Colonic mucosa (tissue), 4 donors: Measurements from ENCODE around the gene GBA2. TPM values are rescaled to one million over a fixed set of nuclear protein-coding genes. Genes with fewer than 3 reads are reported as not detected.

Experiments
- DNase-seq: peaks from one replicate; pipeline ENCODE4 v3.0.0-alpha.2; 2020
- H3K27ac ChIP-seq: fragments of 200-600 bp; one replicate; pipeline ENCODE4 v1.8.0; 2021
- H3K27me3 ChIP-seq: fragments of 200-600 bp; one replicate; pipeline ENCODE4 v1.8.0; 2021
- H3K36me3 ChIP-seq: fragments of 200-600 bp; one replicate; pipeline ENCODE4 v1.8.0; 2021
- H3K4me1 ChIP-seq: fragments of 200-600 bp; one replicate; pipeline ENCODE4 v1.8.0; 2021; ENCODE audit warnings: mild to moderate bottlenecking
- H3K4me3 ChIP-seq: fragments of 200-600 bp; one replicate; pipeline ENCODE4 v1.8.0; 2021
- H3K9ac ChIP-seq, 2 donors: one replicate each; pipeline ENCODE4 v1.7.0; 2013; ENCODE audit warnings: control low read depth in 2 of 2, low read depth in 2 of 2, low read length in 2 of 2
- H3K9me3 ChIP-seq: fragments of 200-600 bp; one replicate; pipeline ENCODE4 v1.8.0; 2021
- intact Hi-C: fragments of 100-400 bp; cut with DNase I; formaldehyde crosslinking; loops from one replicate; pipeline ENCODE4 v1.14.1; 2022
- total RNA-seq, 2 donors: library from RNA; stranded (reverse); fragmentation: NEBNext Ultra II Directional in 1 of 2; extraction: Animal tissue kit (Norgen Biotek cat#: 25700) in 1 of 2; gene quantifications; one replicate each; pipeline ENCODE4 v1.2.1, GENCODE V29; 2021
- TF ChIP-seq, protein P1 (sequence below): fragments of 200-600 bp; IDR thresholded peaks from one replicate; pipeline ENCODE4 v1.8.0; 2022; ENCODE audit warnings: antibody characterized with exemption, mild to moderate bottlenecking
- donor health status: healthy.
- donor health status: DM: no; HTN: no; CAD: no.
- donor health status: DM: no; HTN: no; CAD: no.

Gene GBA2
- 100 to 1,000 TPM; 127 to 157 TPM for total RNA-seq

DNA sequence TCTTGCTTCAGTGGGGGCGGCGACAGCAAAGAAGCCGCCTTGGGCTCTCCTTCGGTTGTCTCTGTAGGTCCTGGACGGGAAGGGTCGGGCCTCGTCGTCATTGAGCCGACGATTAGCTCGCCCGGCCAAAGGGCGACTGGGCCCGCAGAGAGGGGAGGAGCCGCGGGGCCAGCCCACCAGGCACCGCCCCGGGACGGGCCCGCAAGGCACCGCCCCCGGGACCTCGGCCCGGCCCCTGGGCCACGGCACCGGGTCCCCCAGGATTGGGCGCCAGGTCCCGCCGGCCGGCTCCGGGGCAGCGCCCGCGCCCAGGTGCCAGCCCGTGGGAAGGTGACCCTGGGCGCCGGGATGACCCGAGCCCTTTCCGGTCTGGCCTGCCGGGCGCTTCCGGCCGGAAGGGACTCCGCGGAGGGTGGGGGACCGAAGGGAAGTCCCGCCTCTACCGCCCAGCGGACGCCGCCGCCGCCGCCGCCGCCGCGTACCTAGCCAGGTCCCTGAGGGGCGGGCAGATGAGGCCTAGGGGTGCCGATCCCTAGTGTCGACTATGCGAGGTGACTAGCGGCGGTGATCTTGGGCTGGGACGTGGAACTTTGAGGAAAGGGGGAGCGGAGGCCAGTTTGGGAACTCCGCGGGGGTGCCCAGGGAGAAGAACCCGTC lies at the start of gene GBA2, which contains the start of gene RGP1:
GBA2 (minus strand) TSS at position 371 of the 657 bp plus-strand sequence. CDS start 524 bp downstream, outside the sequence.
RGP1 (plus strand) TSS at position 430 of the 657 bp plus-strand sequence. CDS start 469 bp downstream, outside the sequence.
- Histone ChIP-seq H3K4me3 (peak within 1 kb of the TSS; percentile 67), H3K27me3 (no peaks in the 10 kb centered on the region), H3K9me3 (no peaks in the 10 kb centered on the region), H3K4me1 (peaks cover 12% of the 10 kb centered on the region), H3K36me3 (no peaks in the 10 kb centered on the region), H3K27ac (peak within 1 kb of the TSS; percentile 90), H3K9ac (peak within 1 kb of the TSS; percentile 97 to 99)
- TF ChIP-seq, protein P1, sequence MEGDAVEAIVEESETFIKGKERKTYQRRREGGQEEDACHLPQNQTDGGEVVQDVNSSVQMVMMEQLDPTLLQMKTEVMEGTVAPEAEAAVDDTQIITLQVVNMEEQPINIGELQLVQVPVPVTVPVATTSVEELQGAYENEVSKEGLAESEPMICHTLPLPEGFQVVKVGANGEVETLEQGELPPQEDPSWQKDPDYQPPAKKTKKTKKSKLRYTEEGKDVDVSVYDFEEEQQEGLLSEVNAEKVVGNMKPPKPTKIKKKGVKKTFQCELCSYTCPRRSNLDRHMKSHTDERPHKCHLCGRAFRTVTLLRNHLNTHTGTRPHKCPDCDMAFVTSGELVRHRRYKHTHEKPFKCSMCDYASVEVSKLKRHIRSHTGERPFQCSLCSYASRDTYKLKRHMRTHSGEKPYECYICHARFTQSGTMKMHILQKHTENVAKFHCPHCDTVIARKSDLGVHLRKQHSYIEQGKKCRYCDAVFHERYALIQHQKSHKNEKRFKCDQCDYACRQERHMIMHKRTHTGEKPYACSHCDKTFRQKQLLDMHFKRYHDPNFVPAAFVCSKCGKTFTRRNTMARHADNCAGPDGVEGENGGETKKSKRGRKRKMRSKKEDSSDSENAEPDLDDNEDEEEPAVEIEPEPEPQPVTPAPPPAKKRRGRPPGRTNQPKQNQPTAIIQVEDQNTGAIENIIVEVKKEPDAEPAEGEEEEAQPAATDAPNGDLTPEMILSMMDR: no peak
- intact Hi-C loops: no loop called here
- DNase-seq: peak; percentile 90

DNA sequence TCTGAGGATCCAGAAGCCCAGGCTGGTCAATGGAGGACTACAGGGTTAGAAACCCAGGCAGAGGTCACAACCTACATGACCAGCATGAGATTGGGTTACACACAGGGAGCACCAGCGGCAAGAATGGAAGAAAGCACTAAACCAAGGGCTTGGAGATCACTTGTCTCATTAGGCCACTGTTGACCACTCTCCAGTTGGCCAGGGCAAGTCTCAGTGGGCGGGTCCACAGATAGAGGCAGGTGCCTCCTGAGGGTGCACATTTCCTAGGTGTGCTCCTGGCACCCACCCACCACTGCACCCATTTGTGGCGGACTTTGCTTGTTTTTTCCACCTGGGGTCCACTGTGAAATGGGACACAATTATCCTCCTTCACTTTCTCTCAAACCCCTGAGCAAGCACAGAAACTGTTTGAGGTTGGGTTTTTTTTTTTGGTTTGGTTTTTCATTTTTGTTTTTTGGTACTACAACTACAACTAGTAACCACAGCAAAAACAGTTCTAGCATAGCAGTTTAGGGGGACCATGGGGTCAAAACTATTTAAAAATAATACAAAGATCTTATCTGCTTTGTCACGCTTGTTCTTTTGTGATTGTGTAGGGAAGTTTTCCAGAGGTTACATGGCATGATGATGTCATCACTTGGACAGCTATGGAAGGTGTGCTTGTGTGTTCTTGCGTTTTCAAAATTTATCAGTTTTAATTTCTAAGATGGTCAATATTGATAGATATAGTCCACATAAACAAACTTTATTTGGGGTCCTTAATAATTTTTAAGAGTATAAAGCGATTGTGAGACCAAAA lies 48.5 kb upstream of the GBA2 start:
- Histone ChIP-seq H3K4me3 (no peak overlapping the region), H3K27me3 (no peaks in the 10 kb centered on the region), H3K4me1 (no peaks in the 10 kb centered on the region), H3K27ac (no peak overlapping the region), H3K9me3 (no peaks in the 10 kb centered on the region), H3K36me3 (no peaks in the 10 kb centered on the region), H3K9ac (no peak overlapping the region)
- TF ChIP-seq, protein P1: no peak
- intact Hi-C loops: no loop called here
- DNase-seq: no peak

DNA sequence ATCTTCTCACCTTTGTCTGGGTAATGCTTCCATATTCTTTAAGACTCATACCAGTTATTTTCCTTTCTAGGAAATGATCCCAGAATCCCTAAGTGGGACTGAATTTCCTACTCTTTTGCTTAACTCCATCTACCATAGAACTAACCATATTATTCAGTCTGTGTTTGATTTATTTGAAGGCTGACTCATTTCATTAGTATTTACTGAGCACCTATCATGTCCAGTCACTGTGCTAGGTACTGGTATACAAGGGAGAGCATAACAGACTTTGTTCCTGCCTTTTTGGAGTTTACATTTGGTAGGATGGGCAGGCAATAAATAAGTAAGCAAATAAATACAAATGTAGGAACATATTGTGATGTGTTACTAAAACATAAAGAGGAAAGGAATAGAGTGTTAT lies 46.7 kb upstream of the GBA2 start:
- H3K9ac ChIP-seq: no peak overlapping the region
- no peak overlapping the region for H3K27ac ChIP-seq
- H3K9me3 ChIP-seq: no peaks in the 10 kb centered on the region
- H3K27me3 ChIP-seq: no peaks in the 10 kb centered on the region
- intact Hi-C loops: no loop called here
- no peak overlapping the region for H3K4me3 ChIP-seq
- no peaks in the 10 kb centered on the region for H3K36me3 ChIP-seq
- no peak for DNase-seq
- TF ChIP-seq, protein P1: no peak
- no peaks in the 10 kb centered on the region for H3K4me1 ChIP-seq

DNA sequence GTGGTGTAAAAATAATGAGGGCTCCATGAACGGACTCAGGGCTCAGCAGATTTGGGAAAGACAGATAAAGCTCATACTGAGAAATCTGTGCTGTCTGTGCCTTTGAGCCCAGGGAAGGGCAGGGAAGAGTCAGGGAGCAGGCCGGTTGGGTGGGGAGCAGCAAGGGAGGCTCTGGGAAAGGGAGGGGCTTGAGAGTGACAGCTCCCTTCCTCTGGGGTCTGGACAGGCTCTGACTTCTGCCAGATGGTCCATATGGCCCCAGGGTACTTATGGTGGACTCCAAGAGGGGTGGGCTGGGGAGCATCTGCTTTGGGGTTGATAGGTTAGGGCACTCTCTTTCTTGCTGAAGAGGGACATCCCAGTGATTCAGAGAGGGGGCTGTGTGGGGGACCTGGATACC lies 44.4 kb upstream of the GBA2 start:
- H3K9ac ChIP-seq: peak overlapping the region in 1 of 2 donors; percentile 14
- TF ChIP-seq, protein P1: no peak
- no peaks in the 10 kb centered on the region for H3K4me1 ChIP-seq
- H3K36me3 ChIP-seq: no peaks in the 10 kb centered on the region
- no peaks in the 10 kb centered on the region for H3K9me3 ChIP-seq
- H3K27ac ChIP-seq: no peak overlapping the region
- DNase-seq: no peak
- H3K4me3 ChIP-seq: no peak overlapping the region
- intact Hi-C loops: loop anchor here (5.0 kb wide), 2 partner anchors 84 to 99 kb away; no protein-coding TSS in a partner anchor
- no peaks in the 10 kb centered on the region for H3K27me3 ChIP-seq

DNA sequence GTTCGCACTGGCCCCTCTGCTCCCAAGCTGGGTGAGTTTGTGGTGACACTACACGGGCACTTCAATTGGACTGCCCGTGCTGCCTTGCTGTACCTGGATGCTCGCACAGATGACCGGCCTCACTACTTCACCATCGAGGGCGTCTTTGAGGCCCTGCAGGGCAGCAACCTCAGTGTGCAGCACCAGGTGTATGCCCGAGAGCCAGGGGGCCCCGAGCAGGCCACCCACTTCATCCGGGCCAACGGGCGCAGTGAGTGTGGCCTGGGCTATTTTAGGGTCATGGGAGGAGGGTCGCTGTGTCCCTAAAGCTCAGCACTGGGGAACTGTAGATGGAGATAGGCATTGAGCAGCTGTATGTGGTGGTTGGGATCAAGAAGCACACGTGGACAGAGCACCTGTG lies 43.8 kb upstream of the GBA2 start:
- Histone ChIP-seq H3K27ac (no peak overlapping the region), H3K9me3 (no peaks in the 10 kb centered on the region), H3K4me3 (no peak overlapping the region), H3K27me3 (no peaks in the 10 kb centered on the region), H3K36me3 (no peaks in the 10 kb centered on the region), H3K9ac (no peak overlapping the region), H3K4me1 (no peaks in the 10 kb centered on the region)
- TF ChIP-seq, protein P1: no peak
- intact Hi-C loops: loop anchor here (5.0 kb wide), 2 partner anchors 84 to 99 kb away; no protein-coding TSS in a partner anchor
- DNase-seq: no peak
